RPMI7951 (cell line): ENCODE results near the gene RAB6B. TPM values are rescaled to one million over a fixed set of nuclear protein-coding genes. Genes with fewer than 3 reads are reported as not detected.
A peak's percentile ranks its signal among the peaks of the same experiment; 100 is the strongest.

Source experiments
- DNase-seq: peaks from one replicate; pipeline ENCODE4 v3.0.0-alpha.2; 2012; ENCODE audit warnings: low read depth
- total RNA-seq: library from RNA; depleted of rRNA; stranded (reverse); fragments of >200 nt; shearing (Covaris generic); gene quantifications from 2 replicates; pipeline ENCODE4 v1.2.3, GENCODE V29; 2014

RAB6B gene
- total RNA-seq, 1 experiment from 2014 or later = 0.12 TPM

DNA sequence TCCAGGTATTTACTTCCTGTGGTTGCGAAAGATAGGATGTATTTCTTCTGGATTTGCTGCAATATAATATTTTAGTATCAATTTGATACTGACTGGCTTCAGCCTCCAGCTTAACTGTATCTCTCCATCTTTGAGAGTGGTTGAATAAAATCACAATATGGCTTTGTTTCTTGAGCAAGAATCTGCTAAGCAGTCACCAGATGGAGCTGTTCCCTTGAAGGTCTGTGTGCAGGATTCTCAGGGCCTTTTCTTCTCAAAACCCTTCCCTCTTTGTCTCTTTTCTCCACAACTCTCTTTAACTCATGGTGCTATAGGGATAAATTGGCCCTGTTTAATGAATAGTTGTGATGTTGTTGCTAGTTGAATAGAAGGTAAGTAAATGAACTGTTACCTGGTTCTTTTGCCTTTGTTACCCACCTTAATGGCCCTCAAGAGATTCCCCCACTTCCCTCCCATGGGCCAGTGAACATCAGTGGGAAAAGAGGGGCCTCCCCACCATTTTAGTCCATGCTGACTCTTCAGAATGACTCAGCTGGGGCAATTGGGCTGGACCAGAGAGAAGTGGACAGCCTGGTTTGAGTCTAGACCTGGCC is 34.8 kb upstream of the RAB6B start:
- peak; percentile 76 for DNase-seq

DNA sequence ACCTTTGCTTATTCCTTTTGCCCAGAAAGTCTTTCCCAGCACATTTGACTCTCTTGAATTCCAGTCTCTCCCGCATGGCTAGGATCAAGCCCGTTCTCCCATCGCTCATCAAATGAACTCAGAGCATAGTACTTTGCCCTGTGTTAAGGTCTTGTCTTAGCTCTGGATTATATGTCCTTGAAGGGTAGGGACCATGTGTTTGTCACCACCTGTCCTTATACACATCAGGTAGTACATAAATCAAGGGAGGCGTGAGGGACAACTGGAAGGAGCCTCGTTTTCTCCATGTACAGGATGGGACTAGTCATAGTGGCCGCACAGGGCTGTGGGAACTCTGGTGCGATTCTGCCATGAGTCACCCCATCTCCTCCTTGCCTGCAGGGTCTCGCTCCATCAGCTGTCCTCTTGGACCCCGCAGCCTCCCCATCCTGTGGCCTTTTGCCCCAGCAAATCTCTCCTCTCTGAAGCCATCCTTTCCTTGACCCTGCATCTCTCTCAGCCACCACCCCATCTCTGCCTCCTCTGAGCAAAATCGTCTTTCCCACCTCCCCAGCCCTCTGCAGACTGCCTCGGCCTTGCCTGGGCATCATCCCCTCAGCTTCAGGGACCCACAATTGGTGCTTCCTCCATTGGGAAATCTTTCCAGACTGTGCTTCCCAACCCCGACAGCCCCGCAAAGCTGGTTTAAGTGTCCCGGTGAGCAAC is 33.4 kb upstream of the RAB6B start:
- DNase-seq = peak; percentile 59

DNA sequence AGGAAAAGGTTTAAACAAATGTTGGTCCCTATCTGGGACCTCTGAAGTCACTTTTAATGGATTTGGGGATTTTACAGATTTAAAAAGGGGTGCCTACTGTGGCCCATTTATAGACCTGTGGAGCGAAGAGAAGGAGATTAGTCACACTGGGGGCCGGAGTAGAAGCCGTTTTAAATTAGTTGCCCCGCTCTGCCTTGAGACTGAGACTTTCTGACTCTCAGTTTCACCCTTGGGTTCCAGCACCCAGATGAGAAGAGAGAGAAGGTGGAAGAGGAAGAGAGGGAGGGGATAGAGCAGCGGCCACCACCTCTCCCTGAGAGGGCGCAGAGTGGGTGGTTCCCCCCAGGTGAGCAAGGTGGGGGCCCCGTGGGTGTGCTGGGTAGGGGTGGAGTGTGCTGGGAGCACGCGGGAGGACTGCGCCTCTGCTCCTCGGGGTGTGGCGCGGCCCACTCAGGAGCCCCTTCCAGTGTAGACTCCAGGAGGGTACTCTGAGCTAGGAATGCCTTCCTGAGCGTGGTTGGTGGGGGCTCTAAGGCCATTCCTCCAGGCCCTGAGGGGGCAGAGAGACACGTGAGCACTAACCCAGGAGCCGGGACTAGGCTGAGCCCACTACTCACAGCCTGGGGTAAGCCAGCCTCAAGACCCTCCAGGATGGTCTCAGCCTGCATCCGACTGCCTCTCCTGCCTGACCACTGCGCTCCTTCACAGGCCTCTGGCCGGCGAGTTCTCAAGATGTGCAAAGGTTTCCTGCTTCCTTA is 32.6 kb upstream of the RAB6B start:
- no peak for DNase-seq

GRCh38 chr3:133927540-133928066 is 31.9 kb upstream of the RAB6B start:
- peak; percentile 43 for DNase-seq

DNA sequence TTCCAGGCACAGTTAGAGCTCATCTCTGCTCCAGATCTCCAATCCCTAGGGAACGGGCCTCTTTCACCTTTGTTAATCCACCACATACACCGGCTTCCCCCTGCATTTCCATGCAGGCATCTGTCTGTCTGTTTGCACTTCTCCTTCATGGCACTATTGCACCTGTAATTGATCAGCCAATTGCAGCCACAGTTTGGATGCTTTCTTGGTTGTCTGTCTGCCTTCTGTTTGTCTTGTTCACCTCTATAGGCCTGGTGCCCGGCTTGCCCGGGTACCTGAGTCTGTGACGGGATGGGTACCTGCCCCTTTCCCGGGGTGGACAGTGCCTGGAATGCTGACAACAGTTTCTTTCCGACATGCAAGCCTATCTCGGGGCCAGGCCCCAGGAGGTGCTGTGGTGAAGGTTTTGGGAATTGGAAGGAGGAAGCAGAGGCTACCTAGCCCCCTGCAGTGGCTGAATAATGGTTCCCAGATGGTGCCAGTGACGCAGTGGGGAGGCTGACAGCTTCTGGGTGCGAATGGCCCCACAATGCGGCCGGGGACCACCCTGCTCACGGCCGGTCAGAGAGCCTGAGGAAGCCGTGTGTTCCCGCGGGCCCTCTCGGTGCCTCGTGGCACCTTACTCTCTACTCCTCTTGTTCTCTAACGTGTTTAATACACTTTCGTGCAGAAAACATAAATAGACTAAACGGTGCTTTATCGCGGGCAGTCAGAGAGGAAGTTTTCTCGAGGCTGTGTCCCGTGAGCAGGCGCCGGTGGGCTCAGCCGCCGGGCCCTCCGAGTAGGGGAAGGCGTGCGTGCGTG is 31.3 kb upstream of the RAB6B start:
- DNase-seq = peak; percentile 17

GRCh38 chr3:133925960-133926735 is 30.5 kb upstream of the RAB6B start:
- no peak for DNase-seq

DNA sequence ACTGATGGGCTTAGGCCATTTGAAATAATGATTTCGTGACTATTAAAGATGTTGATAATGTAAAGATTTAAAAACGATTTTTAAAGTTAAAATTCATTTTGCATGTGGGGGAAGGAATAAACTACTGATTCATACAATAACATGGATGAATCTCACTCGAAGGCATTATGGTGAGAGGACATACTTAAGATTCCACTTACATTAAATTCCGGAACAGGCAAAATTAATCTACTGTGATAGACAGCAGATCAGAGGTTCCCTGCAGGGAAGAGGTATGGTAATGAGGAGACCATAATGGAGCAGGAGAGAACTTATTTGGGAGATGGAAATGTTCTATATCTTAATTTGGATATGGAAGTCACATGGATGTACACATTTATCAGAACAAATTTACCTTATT is 28.4 kb upstream of the RAB6B start:
- DNase-seq = no peak

DNA sequence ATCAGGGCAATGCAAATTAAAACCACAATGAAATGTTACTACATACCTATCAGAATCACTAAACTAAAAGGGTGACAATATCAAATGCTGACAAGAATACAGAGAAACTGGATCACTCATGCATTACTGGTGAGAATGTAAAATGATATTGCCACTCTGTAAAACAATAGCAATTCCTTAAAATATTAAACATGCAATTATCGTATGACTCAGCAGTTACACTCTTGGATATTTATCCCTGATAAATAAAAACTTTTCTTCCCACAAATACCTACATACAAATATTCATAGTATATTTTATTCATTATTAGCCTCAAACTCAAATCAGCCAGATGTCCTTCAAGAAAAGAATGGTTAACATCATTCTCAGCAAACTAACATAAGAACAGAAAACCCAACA is 25.9 kb upstream of the RAB6B start:
- DNase-seq = no peak

- no peak for DNase-seq
These were observed 21.5 kb upstream of the RAB6B start for GRCh38 chr3:133917144-133917543.

- no peak for DNase-seq
These were observed 20.3 kb upstream of the RAB6B start for GRCh38 chr3:133915685-133916658.

DNA sequence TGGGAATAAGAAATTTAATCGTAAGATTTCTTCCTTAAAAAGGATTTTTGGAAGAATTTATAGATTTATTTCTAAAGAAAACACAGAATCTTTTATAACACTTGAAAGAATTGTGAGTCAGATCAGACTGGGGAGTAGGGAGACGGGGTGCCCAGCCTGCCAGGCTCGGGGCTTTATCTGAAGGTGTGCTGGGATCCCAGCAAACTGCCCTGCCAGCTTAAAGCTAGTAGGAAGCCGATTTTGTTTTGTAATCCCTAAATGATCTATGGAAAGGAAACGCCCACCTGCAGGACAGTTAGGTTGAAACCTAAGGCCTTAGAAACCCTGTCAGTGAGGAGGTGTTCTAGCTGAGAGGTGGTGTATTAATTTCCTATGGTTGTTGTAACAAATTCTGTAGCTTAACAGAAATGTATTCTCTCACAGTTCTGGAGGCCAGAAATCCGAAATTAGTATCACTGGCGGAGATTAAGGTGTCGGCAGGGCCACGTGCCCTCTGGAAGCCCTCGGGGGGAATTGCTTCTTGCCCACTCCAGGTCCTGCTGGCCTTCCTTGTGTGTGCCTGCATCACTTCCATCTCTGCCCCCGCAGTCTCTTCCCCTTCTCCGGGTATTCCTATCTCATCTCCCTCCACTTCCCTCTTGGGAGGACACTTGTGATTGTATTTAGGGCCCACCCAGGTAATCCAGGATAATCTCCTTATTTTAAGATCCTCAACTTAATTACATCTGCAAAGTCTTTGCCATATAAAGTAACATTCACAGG is 19.3 kb upstream of the RAB6B start:
- DNase-seq = no peak

- DNase-seq = no peak
These were observed 14.7 kb upstream of the RAB6B start for GRCh38 chr3:133910422-133910821.

GRCh38 chr3:133905376-133905775 is 9.7 kb upstream of the RAB6B start:
- DNase-seq = no peak

GRCh38 chr3:133901847-133902246 is 6.2 kb upstream of the RAB6B start:
- DNase-seq = no peak

GRCh38 chr3:133901083-133901482 is 5.4 kb upstream of the RAB6B start:
- DNase-seq = no peak

- no peak for DNase-seq
These were observed 3.6 kb upstream of the RAB6B start for GRCh38 chr3:133899311-133899710.

- DNase-seq = no peak
These were observed 1.9 kb upstream of the RAB6B start for GRCh38 chr3:133897547-133897946.

- no peak for DNase-seq
These were observed 500 bp upstream of the RAB6B start for GRCh38 chr3:133896002-133896761.
